HG02623 (cell line): ENCODE measurements around the gene CD4.

Experiments used
- ATAC-seq: cut with Tn5 transposase; IDR thresholded peaks from one replicate; pipeline ENCODE4 v1.9.1; 2021; ENCODE audit warnings: moderate library complexity; ENCODE audit not compliant: unreplicated experiment

Gene CD4

DNA sequence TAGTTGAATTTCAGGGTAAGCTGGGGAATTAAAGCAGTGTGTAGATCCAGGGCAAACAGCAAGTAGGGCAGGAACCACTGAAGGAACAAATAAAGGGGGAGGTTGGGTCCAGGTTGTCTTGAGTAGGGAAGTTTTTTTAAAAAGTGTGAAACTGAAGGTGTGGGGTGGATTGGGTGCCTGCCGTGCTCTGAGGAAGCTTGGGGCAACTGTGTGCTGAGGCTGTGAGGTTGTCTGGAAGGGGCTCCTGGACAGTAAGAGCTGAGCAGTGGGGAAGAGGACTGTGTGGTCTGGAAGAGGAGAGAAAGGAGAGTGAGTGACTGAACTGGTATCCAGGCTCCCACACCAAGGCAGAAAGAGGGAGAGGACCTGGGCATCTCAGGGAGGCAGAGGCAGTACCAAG, 21.4 kb downstream of the CD4 start:
- ATAC-seq = no peak

DNA sequence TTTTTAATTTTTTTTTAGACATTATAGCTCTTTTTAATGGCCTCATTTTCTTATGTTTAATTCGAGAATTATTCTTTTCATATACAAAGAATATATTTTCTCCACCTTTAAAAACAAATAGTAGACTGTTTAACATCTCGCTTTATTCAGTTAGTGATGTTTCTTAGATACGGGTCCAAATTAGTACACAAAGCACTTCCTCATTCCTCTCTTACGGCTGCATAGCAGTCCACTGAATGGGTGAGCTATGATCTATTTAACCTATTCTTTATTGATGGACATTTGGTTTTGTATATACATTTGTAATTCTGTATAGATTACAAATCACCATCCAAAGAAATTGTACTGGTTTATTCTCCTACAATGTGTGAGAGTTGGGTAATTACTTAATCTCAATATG, 24.0 kb downstream of the CD4 start:
- no peak for ATAC-seq

DNA sequence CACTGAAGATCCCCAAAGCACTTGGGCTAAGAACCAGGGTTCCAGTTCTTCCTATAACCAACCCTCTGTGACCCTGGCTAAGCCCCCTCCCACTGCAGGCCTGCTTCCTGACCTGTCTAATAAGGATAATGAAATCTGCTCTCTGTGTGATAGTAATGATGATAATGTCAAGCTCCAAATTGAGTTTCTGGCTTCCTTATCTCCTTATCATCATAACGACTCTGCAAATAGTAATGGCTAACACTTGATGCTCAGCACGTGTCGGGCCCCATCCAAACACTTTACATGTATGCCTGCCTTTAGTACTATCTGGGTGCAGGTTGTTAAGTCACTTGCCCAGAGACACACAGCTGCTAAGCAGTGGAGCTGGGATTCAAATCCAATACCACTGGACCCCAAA, 27.3 kb downstream of the CD4 start:
- no peak for ATAC-seq

DNA sequence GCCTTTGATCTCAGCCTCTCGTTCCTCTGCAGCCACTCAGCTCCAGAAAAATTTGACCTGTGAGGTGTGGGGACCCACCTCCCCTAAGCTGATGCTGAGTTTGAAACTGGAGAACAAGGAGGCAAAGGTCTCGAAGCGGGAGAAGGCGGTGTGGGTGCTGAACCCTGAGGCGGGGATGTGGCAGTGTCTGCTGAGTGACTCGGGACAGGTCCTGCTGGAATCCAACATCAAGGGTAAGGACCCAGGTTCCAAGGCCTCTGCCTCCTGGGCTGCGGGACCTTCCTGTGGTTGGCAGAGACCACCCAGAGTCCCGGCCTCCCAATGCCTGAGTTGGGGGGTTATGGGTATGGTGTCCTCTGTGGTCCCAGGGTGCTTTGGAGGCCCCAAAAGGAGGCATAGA, 27.8 kb downstream of the CD4 start:
- no peak for ATAC-seq

DNA sequence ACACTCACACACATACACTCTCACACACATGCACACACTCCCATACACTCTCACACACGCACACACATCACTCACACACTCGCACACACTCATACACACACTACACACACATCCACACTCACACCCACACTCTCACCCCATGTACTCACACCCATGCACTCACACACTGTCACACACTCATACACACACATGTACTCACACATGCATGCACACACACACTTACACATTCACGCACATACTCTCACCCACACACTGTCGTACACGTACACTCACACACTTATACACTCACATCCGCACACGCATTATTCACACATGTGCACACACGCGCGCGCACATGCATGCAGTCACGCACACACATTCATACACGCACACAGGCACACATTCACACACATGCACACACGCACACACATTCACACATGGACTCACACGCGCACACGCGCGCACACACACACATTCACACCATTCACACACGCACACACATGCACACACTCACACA, 28.4 kb downstream of the CD4 start:
- no peak for ATAC-seq

DNA sequence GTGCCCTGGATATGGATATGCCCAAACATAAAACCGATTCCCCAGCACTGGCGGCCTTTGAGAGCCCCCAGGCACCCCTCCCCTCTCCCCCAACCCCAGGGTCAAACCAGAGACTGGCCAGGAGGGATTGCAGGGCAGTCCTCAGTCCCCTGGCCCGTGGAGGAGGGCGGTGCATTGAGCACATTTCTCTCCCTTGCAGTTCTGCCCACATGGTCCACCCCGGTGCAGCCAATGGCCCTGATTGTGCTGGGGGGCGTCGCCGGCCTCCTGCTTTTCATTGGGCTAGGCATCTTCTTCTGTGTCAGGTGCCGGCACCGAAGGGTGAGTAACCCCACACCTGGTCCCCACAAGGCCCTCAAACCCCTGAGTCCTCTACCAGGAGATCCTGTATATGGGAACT, 28.9 kb downstream of the CD4 start:
- ATAC-seq = no peak

DNA sequence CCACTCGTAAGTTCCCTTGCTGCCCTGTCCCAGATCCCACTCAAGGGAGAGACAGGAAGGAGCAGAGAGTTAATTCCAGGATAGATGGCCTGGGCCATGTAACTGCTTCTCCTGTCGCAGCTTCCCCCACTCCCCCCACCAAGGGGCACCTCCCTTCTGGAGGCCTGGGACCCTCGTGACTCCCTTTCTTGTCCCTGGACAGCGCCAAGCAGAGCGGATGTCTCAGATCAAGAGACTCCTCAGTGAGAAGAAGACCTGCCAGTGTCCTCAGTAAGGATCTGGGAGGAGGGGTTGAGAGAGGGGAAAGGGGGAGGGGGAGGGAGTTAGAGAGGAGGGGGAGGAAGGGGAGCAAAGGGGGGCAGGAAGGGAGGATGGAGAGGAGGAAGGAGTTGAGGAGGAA, 29.3 kb downstream of the CD4 start:
- ATAC-seq = no peak

DNA sequence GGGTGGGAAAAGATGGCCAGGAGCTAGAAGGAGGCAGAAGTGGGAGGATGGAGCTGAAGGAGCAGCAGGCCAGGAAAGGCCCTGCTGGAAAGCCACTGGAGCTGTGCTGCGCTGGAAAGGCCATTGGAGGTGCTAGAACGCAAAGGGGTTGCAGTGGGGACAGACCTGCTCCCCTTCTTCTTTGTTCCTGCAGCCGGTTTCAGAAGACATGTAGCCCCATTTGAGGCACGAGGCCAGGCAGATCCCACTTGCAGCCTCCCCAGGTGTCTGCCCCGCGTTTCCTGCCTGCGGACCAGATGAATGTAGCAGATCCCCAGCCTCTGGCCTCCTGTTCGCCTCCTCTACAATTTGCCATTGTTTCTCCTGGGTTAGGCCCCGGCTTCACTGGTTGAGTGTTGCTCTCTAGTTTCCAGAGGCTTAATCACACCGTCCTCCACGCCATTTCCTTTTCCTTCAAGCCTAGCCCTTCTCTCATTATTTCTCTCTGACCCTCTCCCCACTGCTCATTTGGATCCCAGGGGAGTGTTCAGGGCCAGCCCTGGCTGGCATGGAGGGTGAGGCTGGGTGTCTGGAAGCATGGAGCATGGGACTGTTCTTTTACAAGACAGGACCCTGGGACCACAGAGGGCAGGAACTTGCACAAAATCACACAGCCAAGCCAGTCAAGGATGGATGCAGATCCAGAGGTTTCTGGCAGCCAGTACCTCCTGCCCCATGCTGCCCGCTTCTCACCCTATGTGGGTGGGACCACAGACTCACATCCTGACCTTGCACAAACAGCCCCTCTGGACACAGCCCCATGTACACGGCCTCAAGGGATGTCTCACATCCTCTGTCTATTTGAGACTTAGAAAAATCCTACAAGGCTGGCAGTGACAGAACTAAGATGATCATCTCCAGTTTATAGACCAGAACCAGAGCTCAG, 30.0 kb downstream of the CD4 start:
- no peak for ATAC-seq

DNA sequence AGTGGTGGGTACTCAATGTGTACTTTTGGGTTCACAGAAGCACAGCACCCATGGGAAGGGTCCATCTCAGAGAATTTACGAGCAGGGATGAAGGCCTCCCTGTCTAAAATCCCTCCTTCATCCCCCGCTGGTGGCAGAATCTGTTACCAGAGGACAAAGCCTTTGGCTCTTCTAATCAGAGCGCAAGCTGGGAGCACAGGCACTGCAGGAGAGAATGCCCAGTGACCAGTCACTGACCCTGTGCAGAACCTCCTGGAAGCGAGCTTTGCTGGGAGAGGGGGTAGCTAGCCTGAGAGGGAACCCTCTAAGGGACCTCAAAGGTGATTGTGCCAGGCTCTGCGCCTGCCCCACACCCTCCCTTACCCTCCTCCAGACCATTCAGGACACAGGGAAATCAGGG, 30.8 kb downstream of the CD4 start:
- ATAC-seq = no peak

DNA sequence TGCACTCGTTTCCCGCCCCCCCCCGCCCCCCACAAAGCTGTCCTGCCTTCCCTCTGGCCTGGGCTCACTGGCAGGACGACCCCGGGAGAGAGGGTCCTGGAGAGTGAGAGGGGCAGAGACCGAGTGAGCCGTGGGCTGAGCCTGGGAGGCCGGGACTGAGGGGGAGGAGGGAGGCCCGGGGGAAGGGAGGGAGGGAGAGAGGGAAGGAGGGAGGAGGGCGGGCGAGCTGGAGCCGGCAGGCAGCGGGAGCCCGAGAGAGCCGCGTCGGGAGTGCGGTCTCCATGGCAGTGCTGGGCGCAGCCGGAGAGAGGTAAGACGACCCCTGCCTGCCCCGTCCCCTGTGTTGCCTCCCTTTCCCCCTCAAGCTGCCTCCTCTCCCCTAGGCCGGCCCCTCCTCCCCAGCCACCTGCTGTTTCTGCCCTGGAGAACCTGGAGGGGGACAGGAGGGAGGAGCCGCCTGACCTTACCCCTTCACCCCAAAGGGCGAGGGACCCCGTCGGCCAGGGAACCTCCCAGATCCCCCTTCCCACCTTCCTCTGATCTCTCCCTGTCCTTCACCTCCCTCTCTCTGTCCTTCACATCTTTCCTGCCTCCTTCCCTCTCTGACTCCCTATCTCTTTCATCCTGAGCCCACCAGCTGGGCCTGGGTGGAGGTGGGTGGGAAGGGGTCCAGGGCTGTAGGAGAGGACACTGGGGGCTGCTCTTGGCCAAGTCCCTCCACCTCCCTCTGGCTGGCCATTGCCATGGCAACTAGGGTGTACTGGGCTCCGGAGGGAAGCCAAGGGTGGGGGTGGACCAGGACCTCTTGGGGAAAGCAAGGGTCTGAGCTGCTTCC, 32.5 kb downstream of the CD4 start, which contains the start of gene GPR162:
GPR162 (plus strand) TSS at position 231 of the 835 bp plus-strand sequence. CDS start 2,078 bp downstream, outside the sequence.
- ATAC-seq = no peak

DNA sequence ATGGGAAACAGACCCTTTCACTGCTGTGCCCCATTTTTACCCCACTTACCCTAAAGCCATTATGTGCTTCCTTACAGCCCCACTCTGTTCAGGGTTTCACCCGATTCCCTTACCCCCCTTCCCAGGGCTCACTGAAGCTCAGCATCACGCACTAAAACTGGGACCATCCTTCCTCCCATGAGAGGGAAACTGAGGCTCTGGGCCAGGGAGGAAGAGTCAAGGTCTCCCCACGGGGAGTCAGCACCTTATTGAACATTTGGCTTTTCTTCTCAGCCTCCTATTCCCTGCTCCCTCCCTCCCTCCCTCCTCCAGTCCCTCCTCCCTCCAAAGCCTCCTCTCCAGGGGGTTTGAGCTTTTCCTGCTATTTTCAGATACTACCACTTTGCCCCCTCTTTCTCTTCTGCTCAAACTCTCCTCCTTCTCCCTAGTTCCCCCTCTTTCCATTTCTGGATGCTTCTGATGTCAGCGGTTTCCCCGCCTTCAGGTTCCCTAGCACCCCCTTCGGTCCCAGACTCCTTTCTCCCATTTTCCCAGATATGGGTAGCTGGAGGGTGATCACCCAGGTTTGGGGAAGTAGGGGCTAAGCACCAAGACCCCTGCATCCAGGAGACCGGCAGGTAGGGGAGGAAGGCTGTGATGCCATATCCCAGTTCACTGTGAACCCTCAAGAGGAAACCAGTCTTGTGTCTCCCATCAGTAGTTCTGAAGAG, 33.3 kb downstream of the CD4 start:
- ATAC-seq = no peak

DNA sequence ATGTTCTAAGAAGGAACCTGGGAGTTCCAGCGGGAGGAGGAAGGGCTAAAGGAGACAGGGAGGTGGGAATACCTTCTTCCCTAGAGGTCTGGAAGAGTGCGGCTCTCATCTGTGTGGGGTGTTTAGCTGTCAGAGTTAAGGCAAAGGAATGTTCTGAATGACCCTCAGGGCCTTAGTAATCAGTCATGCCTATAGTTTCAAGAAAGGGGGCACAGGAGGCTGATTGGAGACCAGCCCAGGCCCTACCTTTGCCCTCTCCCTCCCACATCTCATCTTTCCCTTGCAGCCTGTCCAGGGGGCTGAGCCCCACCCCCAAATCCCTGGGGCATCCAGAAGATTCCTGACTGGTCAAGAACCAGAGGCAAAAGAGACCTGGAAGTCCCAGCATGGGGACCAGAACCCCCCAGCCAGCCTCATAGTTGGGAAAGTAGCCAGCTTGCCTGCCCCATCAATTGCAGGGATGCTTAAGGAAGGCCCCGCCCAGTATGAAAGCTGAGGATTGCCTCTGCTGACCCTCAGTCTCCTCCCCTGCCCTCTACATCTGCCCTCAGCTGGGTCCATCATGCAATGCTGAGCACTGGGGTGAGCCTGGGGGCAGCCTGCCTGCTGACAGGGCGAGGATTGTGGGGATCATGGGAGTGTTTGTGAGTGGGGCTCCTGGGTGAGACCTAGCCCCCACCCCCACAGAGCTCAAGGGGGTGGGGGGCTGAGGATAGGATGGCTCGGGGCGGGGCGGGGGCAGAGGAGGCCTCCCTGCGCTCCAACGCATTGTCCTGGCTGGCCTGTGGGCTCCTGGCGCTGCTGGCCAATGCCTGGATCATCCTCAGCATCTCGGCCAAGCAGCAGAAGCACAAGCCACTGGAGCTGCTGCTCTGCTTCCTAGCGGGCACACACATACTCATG, 34.1 kb downstream of the CD4 start:
- no peak for ATAC-seq

DNA sequence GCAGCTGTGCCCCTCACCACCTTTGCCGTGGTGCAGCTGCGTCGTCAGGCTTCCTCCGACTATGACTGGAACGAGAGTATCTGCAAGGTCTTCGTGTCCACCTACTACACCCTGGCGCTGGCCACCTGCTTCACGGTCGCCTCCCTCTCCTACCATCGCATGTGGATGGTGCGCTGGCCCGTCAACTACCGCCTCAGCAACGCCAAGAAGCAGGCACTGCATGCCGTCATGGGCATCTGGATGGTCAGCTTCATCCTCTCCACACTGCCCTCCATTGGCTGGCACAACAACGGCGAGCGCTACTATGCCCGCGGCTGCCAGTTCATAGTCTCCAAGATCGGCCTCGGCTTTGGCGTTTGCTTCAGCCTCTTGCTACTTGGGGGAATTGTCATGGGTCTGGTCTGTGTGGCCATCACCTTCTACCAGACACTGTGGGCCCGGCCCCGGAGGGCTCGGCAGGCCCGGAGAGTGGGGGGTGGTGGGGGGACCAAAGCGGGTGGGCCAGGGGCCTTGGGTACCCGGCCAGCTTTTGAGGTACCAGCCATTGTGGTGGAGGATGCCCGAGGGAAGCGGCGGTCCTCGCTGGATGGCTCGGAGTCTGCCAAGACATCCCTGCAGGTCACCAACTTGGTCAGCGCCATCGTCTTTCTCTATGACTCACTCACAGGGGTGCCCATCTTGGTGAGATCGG, 34.9 kb downstream of the CD4 start:
- ATAC-seq = no peak

DNA sequence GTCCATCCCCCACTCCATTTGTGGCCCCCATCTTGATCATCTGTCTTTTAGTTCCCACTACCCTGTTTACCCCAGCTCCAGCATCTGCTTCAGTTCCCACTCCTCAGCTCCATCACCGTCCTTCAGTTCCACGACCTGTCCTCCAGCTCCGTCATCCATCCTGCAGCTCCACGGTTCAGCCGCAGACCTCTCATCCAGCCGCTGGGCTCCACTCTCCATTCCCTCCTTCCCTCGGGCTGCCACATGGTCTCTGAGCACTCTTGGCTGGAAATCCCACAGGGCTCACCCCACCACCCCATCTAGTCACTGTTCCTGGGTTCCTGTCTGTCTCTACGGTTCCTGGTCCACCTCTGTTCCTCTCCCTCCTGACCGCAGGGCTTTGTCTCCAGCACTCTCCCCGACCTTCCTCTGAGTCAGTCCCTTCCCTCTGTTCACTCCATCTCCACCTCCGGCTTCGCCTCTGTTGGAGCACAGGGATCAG, 35.6 kb downstream of the CD4 start:
- ATAC-seq = no peak

DNA sequence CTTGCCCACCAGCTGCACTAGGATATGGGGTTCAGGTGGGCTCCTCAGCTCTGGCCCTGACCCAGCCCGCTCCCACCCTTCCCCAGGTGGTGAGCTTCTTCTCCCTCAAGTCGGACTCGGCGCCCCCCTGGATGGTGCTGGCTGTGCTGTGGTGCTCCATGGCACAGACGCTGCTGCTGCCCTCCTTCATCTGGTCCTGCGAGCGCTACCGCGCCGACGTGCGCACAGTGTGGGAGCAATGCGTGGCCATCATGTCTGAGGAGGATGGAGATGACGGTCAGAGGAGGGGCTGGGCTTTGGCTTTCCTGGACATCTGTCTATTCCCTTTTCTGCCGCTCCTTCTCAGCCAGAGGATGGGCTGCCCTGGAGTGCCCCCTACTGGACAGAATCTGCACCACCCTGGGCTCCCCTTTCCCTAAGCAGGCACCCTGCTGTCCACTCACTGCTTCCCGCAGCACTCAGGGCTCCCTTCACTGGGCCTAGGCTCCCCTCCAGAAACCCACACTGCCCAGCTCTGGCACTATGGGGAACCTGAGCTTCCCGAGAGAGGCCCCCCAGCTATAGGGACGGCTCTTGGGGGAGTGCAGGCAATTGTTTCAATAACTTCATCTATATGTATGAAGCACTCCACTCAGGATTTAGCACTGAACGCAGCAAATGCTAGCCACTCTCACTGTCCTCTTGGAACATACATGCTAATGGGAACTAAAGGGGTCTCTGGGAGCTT, 36.2 kb downstream of the CD4 start:
- ATAC-seq = no peak

DNA sequence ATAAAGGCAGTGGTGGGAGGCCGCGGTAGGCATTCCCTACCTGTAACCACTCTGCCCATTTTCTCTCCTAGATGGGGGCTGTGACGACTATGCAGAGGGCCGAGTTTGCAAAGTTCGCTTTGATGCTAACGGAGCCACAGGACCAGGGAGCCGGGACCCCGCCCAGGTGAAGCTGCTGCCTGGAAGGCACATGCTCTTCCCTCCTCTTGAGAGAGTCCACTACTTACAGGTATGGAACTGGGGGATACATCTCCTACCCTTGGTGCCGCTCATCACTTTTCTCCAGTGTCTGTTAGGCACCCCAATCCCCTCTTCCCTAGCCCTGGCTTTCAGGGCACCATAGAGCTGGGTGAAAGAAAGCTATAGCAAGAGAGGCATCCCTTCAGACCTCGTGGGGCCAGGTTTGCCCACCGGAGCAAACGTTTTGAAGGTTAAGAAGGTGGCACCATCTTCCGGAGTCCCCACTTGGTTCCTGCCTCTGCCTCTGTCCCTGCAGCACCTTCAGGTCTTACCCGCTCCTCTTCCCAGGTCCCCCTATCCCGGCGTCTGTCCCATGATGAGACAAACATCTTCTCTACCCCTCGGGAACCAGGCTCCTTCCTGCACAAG, 36.9 kb downstream of the CD4 start:
- no peak for ATAC-seq

DNA sequence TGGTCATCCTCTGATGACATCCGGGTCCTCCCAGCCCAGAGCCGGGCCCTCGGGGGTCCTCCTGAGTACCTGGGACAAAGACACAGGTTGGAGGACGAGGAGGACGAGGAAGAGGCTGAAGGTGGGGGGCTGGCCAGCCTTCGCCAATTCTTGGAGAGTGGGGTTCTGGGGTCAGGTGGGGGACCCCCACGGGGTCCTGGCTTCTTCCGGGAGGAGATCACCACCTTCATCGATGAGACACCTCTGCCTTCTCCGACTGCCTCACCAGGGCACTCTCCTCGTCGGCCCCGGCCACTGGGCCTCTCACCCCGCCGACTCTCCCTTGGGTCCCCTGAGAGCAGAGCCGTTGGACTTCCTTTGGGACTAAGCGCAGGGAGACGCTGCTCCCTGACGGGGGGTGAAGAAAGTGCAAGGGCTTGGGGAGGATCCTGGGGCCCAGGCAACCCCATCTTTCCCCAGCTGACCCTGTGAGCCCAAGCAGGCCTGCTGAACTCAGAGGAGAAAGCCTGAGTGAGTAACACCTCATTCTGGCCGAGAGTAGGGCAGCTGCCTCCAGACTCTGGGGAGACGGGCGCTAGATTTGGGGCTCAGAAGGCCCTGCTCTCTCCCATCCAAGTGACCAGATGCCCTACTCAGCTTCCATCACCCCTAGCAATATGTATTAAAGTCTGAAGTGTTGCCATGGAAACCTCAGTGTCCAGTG, 37.6 kb downstream of the CD4 start:
- ATAC-seq = no peak

DNA sequence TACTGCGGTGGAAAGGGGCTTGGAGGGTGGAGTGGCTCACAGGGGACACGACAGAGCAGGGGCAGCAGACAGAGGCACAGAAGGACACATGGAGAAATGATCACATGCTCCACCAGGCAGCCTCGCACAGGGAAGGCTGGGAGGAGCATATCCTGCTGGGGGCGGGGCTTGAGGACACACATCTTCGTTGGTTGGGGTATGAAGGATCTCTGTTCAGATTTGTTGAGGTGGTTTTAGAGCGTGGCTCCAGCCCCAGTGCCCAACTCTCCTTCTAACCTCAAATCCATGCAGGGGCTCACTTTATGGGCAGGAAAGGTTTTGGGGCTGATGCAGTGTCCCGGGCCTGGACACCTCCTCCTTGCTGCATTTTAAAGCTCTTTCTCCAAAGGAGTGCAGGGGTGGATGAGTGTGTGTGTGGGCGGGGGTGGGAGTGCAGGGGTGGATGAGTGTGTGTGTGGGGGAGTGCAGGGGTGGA, 38.1 kb downstream of the CD4 start:
- ATAC-seq = no peak
